ENCODE data around the gene FHL2.

DNA sequence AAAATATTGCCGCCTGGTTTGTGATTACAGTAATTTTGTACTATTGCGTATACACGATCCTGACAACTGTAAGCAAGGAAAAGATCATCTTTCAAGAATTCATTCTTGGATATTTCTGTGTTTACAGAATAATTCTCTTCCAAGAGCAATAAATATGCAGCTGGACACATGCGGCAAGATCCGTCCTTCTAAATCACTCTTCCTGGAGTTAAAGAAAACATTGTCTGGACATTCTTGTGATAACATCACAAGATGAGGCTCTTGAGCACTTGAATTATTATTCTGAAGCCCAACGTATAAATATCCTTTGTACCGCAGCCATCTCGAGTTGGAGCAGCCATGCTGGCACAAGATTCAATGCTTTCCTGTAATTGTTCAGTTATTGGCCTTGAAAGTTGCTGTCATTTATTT, 9.9 kb downstream of the FHL2 start:
- TF ChIP-seq ATRX (CRISPR knock-in tag; IDR thresholded peaks at IDR 0.05; ENCODE audit: borderline replicate concordance) = no peak
- TF ChIP-seq, protein P1, sequence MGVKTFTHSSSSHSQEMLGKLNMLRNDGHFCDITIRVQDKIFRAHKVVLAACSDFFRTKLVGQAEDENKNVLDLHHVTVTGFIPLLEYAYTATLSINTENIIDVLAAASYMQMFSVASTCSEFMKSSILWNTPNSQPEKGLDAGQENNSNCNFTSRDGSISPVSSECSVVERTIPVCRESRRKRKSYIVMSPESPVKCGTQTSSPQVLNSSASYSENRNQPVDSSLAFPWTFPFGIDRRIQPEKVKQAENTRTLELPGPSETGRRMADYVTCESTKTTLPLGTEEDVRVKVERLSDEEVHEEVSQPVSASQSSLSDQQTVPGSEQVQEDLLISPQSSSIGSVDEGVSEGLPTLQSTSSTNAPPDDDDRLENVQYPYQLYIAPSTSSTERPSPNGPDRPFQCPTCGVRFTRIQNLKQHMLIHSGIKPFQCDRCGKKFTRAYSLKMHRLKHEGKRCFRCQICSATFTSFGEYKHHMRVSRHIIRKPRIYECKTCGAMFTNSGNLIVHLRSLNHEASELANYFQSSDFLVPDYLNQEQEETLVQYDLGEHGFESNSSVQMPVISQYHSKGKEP (CRISPR knock-in tag; IDR thresholded peaks at IDR 0.05) = no peak
- TF ChIP-seq ZNF607 (CRISPR knock-in tag; IDR thresholded peaks at IDR 0.05; ENCODE audit: borderline replicate concordance) = no peak
- no peak for TF ChIP-seq ZNF761 (CRISPR knock-in tag; conservative IDR thresholded peaks at IDR 0.05)
- TF ChIP-seq, protein P2, sequence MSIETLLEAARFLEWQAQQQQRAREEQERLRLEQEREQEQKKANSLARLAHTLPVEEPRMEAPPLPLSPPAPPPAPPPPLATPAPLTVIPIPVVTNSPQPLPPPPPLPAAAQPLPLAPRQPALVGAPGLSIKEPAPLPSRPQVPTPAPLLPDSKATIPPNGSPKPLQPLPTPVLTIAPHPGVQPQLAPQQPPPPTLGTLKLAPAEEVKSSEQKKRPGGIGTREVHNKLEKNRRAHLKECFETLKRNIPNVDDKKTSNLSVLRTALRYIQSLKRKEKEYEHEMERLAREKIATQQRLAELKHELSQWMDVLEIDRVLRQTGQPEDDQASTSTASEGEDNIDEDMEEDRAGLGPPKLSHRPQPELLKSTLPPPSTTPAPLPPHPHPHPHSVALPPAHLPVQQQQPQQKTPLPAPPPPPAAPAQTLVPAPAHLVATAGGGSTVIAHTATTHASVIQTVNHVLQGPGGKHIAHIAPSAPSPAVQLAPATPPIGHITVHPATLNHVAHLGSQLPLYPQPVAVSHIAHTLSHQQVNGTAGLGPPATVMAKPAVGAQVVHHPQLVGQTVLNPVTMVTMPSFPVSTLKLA (IDR thresholded peaks at IDR 0.05) = no peak

Measured in HepG2 (cell line).